Activated T-cell treated with anti-CD3 and anti-CD28 coated beads, Interleukin-2, amount 50 U/mL, for 4 hours (primary cell): ENCODE data around the gene DHRS2. TPM values are rescaled to one million over a fixed set of nuclear protein-coding genes. Genes with fewer than 3 reads are reported as not detected.
"Not testable (repeated sequence)": the region's sequence is repeated elsewhere in the genome, so short reads cannot be mapped to it uniquely, and the experiment has no call there.

Experiments
- ATAC-seq, 2 donors: fragments of 200-7000 bp; cut with Tn5 transposase; one replicate each; pipeline ENCODE4 v1.10.0; 2021
- DNase-seq: peaks from one replicate; pipeline ENCODE4 v3.0.0-alpha.2; 2020
- H3K27me3 Mint-ChIP-seq: one replicate; pipeline ENCODE4 v1.8.0; 2021; ENCODE audit warnings: low read depth, mixed read lengths
- H3K36me3 Mint-ChIP-seq: one replicate; pipeline ENCODE4 v1.8.0; 2022; ENCODE audit warnings: mixed read lengths; ENCODE audit not compliant: insufficient read depth
- H3K4me1 Mint-ChIP-seq: one replicate; pipeline ENCODE4 v1.8.0; 2021; ENCODE audit warnings: low read depth, mixed read lengths
- H3K4me3 Mint-ChIP-seq: one replicate; pipeline ENCODE4 v1.8.0; 2021; ENCODE audit warnings: mild to moderate bottlenecking, moderate library complexity, mixed read lengths
- H3K9me3 Mint-ChIP-seq: one replicate; pipeline ENCODE4 v1.8.0; 2021; ENCODE audit warnings: mixed read lengths
- total RNA-seq, 3 donors: library from RNA; stranded (reverse); gene quantifications; one replicate each; pipeline ENCODE4 v1.2.1, GENCODE V29; 2021

The DHRS2 gene
- total RNA-seq, 3 donors from 2014 or later, result 1.4 to 3.2 (median 1.7) TPM

- Mint-ChIP-seq H3K36me3 (peaks cover 2% of the 10 kb centered on the region), H3K27me3 (no peaks in the 10 kb centered on the region), H3K4me3 (peak overlapping the region; percentile 43), H3K4me1 (peaks cover 37% of the 10 kb centered on the region), H3K9me3 (peaks cover 6% of the 10 kb centered on the region)
- ATAC-seq (peak; percentile 83 to 84), DNase-seq (no peak)
Observed at GRCh38 chr14:23605931-23606585, 30.1 kb upstream of the DHRS2 start.

GRCh38 chr14:23608454-23608853 lies 27.7 kb upstream of the DHRS2 start:
- peaks cover 42% of the 10 kb centered on the region for H3K4me1 Mint-ChIP-seq
- ATAC-seq, result no peak

GRCh38 chr14:23609001-23609400 lies 27.2 kb upstream of the DHRS2 start:
- H3K9me3 Mint-ChIP-seq, result peaks cover 6% of the 10 kb centered on the region
- peaks cover 42% of the 10 kb centered on the region for H3K4me1 Mint-ChIP-seq
- H3K36me3 Mint-ChIP-seq, result peaks cover 2% of the 10 kb centered on the region
- peak overlapping the region; percentile 24 for H3K4me3 Mint-ChIP-seq
- peak; percentile 38 to 52 for ATAC-seq
- DNase-seq, result no peak
- no peaks in the 10 kb centered on the region for H3K27me3 Mint-ChIP-seq

More at GRCh38 chr14:23608454-23608853, 27.7 kb upstream of the DHRS2 start:
- H3K4me3 Mint-ChIP-seq, result no peak overlapping the region
- H3K36me3 Mint-ChIP-seq, result peaks cover 2% of the 10 kb centered on the region
- no peaks in the 10 kb centered on the region for H3K27me3 Mint-ChIP-seq
- no peak for DNase-seq
- peaks cover 6% of the 10 kb centered on the region for H3K9me3 Mint-ChIP-seq

DNA sequence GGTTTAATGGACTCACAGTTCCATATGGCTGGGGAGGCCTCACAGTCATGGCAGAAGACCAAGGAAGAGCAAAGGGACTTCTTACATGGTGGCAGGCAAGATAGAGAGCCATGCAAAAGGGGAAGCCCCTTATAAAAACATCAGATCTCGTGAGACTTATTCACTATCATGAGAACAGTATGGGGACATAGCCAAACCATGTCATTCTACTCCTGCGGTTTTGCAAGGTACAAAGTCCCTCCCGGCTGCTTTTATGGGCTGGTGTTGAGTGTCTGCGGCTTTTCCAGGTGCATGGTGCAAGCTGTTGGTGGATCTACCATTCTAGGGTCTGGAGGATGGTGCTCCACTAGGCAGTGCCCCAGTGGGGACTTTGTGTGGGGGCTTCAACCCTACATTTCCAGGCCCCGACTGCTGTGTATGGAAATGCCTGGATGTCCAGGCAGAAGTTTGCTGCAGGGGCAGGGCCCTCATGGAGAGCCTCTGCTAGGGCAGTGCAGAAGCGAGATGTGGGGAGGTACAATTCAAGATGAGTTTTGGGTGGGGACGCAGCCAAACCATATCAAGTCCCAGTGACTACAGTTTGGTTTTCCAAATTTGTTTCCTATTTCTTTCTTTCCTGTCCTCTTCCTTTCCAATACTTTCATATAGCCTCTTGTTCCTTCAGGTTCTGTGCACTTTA lies 26.6 kb upstream of the DHRS2 start:
- not testable (repeated sequence) for H3K9me3 Mint-ChIP-seq, DNase-seq, H3K36me3 Mint-ChIP-seq, H3K27me3 Mint-ChIP-seq
- Mint-ChIP-seq H3K4me1 (peaks cover 42% of the 10 kb centered on the region), H3K4me3 (peak overlapping the region; percentile 41)
- ATAC-seq, result peak in 1 of 2 donors; percentile 11

DNA sequence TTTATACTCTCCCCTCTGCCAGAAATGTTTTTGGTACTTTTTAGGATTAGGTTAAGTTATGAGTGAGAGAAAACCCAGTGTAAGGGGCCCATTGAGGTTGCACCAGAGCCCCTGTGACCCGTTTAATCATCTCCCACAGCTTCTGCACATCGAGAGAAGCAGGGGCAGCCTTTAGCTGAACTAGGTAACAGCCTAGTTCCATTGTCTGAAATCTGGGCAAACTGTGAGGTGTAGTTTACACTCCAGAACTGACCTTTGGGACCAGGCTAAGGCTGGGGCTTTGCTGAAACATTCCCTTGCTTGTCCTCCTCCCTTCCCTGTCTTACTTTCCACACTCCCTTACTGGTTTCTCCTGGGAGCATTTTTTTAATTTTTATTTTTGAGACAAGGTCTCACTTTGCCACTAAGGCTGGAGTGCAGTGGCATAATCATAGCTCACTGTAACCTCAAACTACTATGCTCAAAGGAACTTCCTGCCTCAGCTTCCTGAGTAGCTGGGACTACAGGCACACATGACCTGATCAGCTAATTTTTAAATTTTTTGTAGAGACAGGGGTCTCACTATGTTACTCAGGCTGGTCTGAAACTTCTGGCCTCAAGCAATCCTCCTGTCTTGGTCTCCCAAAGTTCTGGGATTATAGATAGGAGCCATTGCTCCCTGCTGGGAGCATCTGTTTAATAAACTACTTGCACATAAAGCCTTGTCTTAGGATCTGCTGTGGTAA lies 25.9 kb upstream of the DHRS2 start:
- ATAC-seq, result peak in 1 of 2 donors; percentile 19
- H3K4me3 Mint-ChIP-seq, result peak overlapping the region; percentile 41
- no peak for DNase-seq

DNA sequence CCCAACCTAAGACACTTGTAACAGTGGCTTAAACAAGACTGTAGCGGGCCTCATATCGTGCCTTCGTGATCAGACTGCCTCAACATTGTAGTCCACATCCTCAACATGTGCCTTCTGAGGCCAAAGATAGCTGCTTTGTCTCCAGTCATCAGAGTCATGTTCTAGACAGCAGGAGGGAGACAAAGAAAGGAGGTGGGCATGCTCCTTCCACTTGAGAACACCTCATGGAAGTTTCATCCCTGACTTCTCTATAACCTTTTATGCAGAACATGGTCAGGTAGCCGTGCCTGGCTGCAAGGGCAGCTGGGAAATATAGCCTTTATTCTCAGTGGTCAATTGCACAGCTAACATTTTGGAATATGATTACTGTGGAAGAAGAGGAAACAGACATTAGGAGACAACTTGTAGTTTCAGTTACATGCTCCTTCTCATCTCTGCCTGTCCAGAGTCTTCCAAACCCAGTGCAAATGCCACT lies 25.3 kb upstream of the DHRS2 start:
- H3K9me3 Mint-ChIP-seq, result peaks cover 6% of the 10 kb centered on the region
- no peak overlapping the region for H3K4me3 Mint-ChIP-seq
- H3K4me1 Mint-ChIP-seq, result peaks cover 38% of the 10 kb centered on the region
- ATAC-seq (no peak), DNase-seq (no peak)
- peaks cover 2% of the 10 kb centered on the region for H3K36me3 Mint-ChIP-seq
- no peaks in the 10 kb centered on the region for H3K27me3 Mint-ChIP-seq

More for the DNA sequence above, 25.9 kb upstream of the DHRS2 start:
- H3K9me3 Mint-ChIP-seq, result peaks cover 6% of the 10 kb centered on the region
- peaks cover 42% of the 10 kb centered on the region for H3K4me1 Mint-ChIP-seq
- no peaks in the 10 kb centered on the region for H3K27me3 Mint-ChIP-seq
- H3K36me3 Mint-ChIP-seq, result peaks cover 2% of the 10 kb centered on the region

- Mint-ChIP-seq H3K27me3 (no peaks in the 10 kb centered on the region), H3K36me3 (peaks cover 2% of the 10 kb centered on the region), H3K9me3 (peaks cover 6% of the 10 kb centered on the region), H3K4me1 (peaks cover 30% of the 10 kb centered on the region), H3K4me3 (no peak overlapping the region)
- DNase-seq, result no peak
- ATAC-seq, result no peak
Observed at GRCh38 chr14:23612354-23612732, 23.8 kb upstream of the DHRS2 start.

DNA sequence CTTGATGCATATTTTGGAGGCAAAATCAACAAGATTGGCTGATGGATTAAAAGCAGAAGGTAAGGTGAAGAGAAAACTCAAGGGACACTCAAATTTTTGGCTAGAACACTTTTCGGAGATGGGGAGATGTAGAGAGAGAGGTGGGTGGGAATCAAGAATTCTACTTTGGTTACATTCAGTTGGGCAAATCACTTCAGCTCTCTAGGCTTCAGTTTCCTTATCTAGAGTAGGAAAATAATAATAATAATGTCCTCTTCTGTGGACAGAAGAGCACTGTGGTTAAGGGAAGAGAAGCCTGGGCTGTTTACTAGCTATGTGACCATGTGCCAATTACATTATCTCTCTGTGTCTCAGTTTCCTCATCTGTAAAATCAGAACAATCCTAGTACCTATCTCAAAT lies 23.4 kb upstream of the DHRS2 start:
- peaks cover 2% of the 10 kb centered on the region for H3K36me3 Mint-ChIP-seq
- H3K27me3 Mint-ChIP-seq, result no peaks in the 10 kb centered on the region
- no peak overlapping the region for H3K4me3 Mint-ChIP-seq
- H3K9me3 Mint-ChIP-seq, result peaks cover 6% of the 10 kb centered on the region
- ATAC-seq (no peak), DNase-seq (no peak)
- peaks cover 29% of the 10 kb centered on the region for H3K4me1 Mint-ChIP-seq

GRCh38 chr14:23613242-23614070 lies 22.7 kb upstream of the DHRS2 start:
- H3K9me3 Mint-ChIP-seq, result peaks cover 6% of the 10 kb centered on the region
- no peak for ATAC-seq
- peaks cover 29% of the 10 kb centered on the region for H3K4me1 Mint-ChIP-seq

GRCh38 chr14:23614395-23614828 lies 21.8 kb upstream of the DHRS2 start:
- Mint-ChIP-seq H3K4me3 (no peak overlapping the region), H3K4me1 (peaks cover 21% of the 10 kb centered on the region), H3K27me3 (no peaks in the 10 kb centered on the region), H3K36me3 (no peaks in the 10 kb centered on the region), H3K9me3 (no peaks in the 10 kb centered on the region)
- ATAC-seq, result no peak
- DNase-seq, result no peak

More at GRCh38 chr14:23613242-23614070, 22.7 kb upstream of the DHRS2 start:
- H3K4me3 Mint-ChIP-seq, result no peak overlapping the region
- H3K36me3 Mint-ChIP-seq, result peaks cover 2% of the 10 kb centered on the region
- no peak for DNase-seq
- H3K27me3 Mint-ChIP-seq, result no peaks in the 10 kb centered on the region

- peaks cover 7% of the 10 kb centered on the region for H3K4me1 Mint-ChIP-seq
- no peak for ATAC-seq
- H3K36me3 Mint-ChIP-seq, result no peaks in the 10 kb centered on the region
- H3K4me3 Mint-ChIP-seq, result no peak overlapping the region
- no peaks in the 10 kb centered on the region for H3K9me3 Mint-ChIP-seq
- peaks cover 3% of the 10 kb centered on the region for H3K27me3 Mint-ChIP-seq
- no peak for DNase-seq
Observed at GRCh38 chr14:23615856-23616255, 20.3 kb upstream of the DHRS2 start.

GRCh38 chr14:23617539-23617938 lies 18.6 kb upstream of the DHRS2 start:
- Mint-ChIP-seq H3K4me3 (no peak overlapping the region), H3K4me1 (no peaks in the 10 kb centered on the region), H3K27me3 (peaks cover 8% of the 10 kb centered on the region), H3K9me3 (no peaks in the 10 kb centered on the region), H3K36me3 (no peaks in the 10 kb centered on the region)
- no peak for DNase-seq
- ATAC-seq, result no peak

- no peak for ATAC-seq
- Mint-ChIP-seq H3K4me1 (no peaks in the 10 kb centered on the region), H3K4me3 (no peak overlapping the region), H3K9me3 (no peaks in the 10 kb centered on the region), H3K27me3 (peaks cover 10% of the 10 kb centered on the region), H3K36me3 (no peaks in the 10 kb centered on the region)
- DNase-seq, result no peak
Observed at GRCh38 chr14:23618415-23618988, 17.7 kb upstream of the DHRS2 start.
